AML-193 (cell line): ENCODE data around the gene AXIN1.
"Not testable (repeated sequence)": the region's sequence is repeated elsewhere in the genome, so short reads cannot be mapped to it uniquely, and the experiment has no call there.

ENCODE experiments used
- DNase-seq, 2 experiments: peaks; one replicate each; lab custom pipeline; 2025; lab: John Stamatoyannopoulos, UW

The AXIN1 gene

GRCh38 chr16:266258-267164 is 86.0 kb downstream of the AXIN1 start:
- DNase-seq: no peak

GRCh38 chr16:265711-266110 is 86.8 kb downstream of the AXIN1 start:
- DNase-seq: no peak

- no peak for DNase-seq
Observed at GRCh38 chr16:265002-265529, 87.5 kb downstream of the AXIN1 start.

- no peak for DNase-seq
Observed at GRCh38 chr16:264440-264951, 88.0 kb downstream of the AXIN1 start.

- DNase-seq: no peak
Observed at GRCh38 chr16:263944-264343, 88.6 kb downstream of the AXIN1 start.

- DNase-seq: no peak
Observed at GRCh38 chr16:263182-263774, 89.2 kb downstream of the AXIN1 start.

- no peak for DNase-seq
Observed at GRCh38 chr16:262121-262745, 90.3 kb downstream of the AXIN1 start.

- DNase-seq: no peak
Observed at GRCh38 chr16:261031-261691, 91.4 kb downstream of the AXIN1 start.

- no peak for DNase-seq
Observed at GRCh38 chr16:260326-260725, 92.2 kb downstream of the AXIN1 start.

GRCh38 chr16:259814-260253 is 92.7 kb downstream of the AXIN1 start:
- no peak for DNase-seq

GRCh38 chr16:259226-259625 is 93.3 kb downstream of the AXIN1 start:
- no peak for DNase-seq

- not testable (repeated sequence) for DNase-seq
Observed at GRCh38 chr16:258091-258490, 94.4 kb downstream of the AXIN1 start.

- DNase-seq: no peak
Observed at GRCh38 chr16:255183-255582, 97.3 kb downstream of the AXIN1 start.

GRCh38 chr16:254461-254860 is 98.1 kb downstream of the AXIN1 start:
- no peak for DNase-seq

- DNase-seq: no peak
Observed at GRCh38 chr16:253833-254232, 98.7 kb downstream of the AXIN1 start.

- DNase-seq: peak in 1 of 2 experiments; percentile 16
Observed at GRCh38 chr16:252366-253337, 99.9 kb downstream of the AXIN1 start.

GRCh38 chr16:249431-249830 is 103.1 kb downstream of the AXIN1 start:
- DNase-seq: no peak

GRCh38 chr16:247027-247426 is 105.5 kb downstream of the AXIN1 start:
- no peak for DNase-seq

GRCh38 chr16:245105-245504 is 107.4 kb downstream of the AXIN1 start:
- DNase-seq: no peak

GRCh38 chr16:243348-243747 is 109.2 kb downstream of the AXIN1 start:
- DNase-seq: no peak

GRCh38 chr16:242281-242680 is 110.2 kb downstream of the AXIN1 start:
- DNase-seq: no peak
